ENCODE measurements around the gene ARMC7.

GRCh38 chr17:75090871-75091854 lies 18.6 kb upstream of the ARMC7 start:
- TF ChIP-seq CTCF (IDR thresholded peaks at IDR 0.05): no peak
- peak; percentile 46 to 65 for TF ChIP-seq POLR2A (IDR thresholded peaks at IDR 0.05)

Data from Peyer's patch (tissue), 4 donors.